Karpas-422 (cell line): Measurements from ENCODE around the gene LOC128125822.

Source experiments
- DNase-seq: peaks from one replicate; pipeline ENCODE4 v3.0.0-alpha.2; 2015
- H2AFZ ChIP-seq: fragments of 200-600 bp; sonication (generic); 2 replicates; pipeline ENCODE4 v1.6.1; 2014; ENCODE audit warnings: antibody characterized with exemption, low read length, mixed read lengths
- H3K27ac ChIP-seq: fragments of 200-600 bp; sonication (generic); 2 replicates; pipeline ENCODE4 v1.5.1; 2014; ENCODE audit warnings: mild to moderate bottlenecking, low read length, moderate library complexity
- H3K27me3 ChIP-seq: fragments of 200-600 bp; sonication (generic); 2 replicates; pipeline ENCODE4 v1.6.1; 2014; ENCODE audit warnings: low read length, mixed read lengths
- H3K36me3 ChIP-seq: fragments of 200-600 bp; sonication (generic); 2 replicates; pipeline ENCODE4 v1.6.1; 2014; ENCODE audit warnings: low read length, mixed read lengths; ENCODE audit not compliant: insufficient read depth
- H3K4me1 ChIP-seq: fragments of 200-600 bp; sonication (generic); 2 replicates; pipeline ENCODE4 v1.6.1; 2014; ENCODE audit warnings: mild to moderate bottlenecking, low read length, mixed read lengths
- H3K4me2 ChIP-seq: fragments of 200-600 bp; sonication (generic); 2 replicates; pipeline ENCODE4 v1.6.1; 2014; ENCODE audit warnings: low read length, low read depth, mild to moderate bottlenecking; ENCODE audit not compliant: poor library complexity, severe bottlenecking
- H3K4me3 ChIP-seq: fragments of 200-600 bp; sonication (generic); 2 replicates; pipeline ENCODE4 v1.5.1; 2014; ENCODE audit warnings: mild to moderate bottlenecking, antibody characterized with exemption, low read length, mixed read lengths
- H3K79me2 ChIP-seq: fragments of 200-600 bp; sonication (generic); 2 replicates; pipeline ENCODE4 v1.6.1; 2014; ENCODE audit warnings: mild to moderate bottlenecking, low read length, mixed read lengths
- H3K9ac ChIP-seq: fragments of 200-600 bp; sonication (generic); 2 replicates; pipeline ENCODE4 v1.6.0; 2014; ENCODE audit warnings: low read length
- H3K9me2 ChIP-seq: fragments of 200-600 bp; sonication (generic), shearing (Covaris generic); replicated peaks from 2 replicates; pipeline ENCODE4 v1.6.0; 2014; ENCODE audit warnings: mild to moderate bottlenecking, low read length, moderate library complexity; ENCODE audit not compliant: insufficient read depth
- H3K9me3 ChIP-seq: fragments of 300-700, 200-600 bp; sonication (generic); 2 replicates; pipeline ENCODE4 v1.6.1; 2014; ENCODE audit warnings: low read length, mixed read lengths
- H4K20me1 ChIP-seq: fragments of 200-600 bp; sonication (generic); 2 replicates; pipeline ENCODE4 v1.6.1; 2014; ENCODE audit warnings: mild to moderate bottlenecking, antibody characterized with exemption, low read length, low read depth; ENCODE audit not compliant: insufficient read depth

Gene LOC128125822

DNA sequence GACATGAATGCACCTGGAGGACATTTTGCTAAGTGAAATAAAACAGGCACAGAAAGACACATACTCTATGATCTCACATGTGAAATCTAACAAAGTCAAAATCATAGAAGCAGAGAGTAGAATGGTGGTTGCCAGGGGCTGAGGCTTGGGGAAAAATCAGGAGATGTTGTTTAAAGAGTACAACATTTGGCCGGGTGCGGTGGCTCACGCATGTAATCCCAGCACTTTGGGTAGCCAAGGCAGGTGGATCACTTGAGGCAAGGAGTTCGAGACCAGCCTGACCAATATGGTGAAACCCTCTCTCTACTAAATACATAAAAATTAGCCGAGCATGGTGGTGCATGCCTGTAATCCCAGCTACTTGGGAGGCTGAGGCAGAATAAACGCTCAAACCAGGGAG lies 26.0 kb upstream of the LOC128125822 start:
- Histone ChIP-seq H3K79me2 (no peaks in the 10 kb centered on the region), H3K9ac (no peak overlapping the region), H4K20me1 (no peaks in the 10 kb centered on the region), H3K4me2 (no peak overlapping the region), H3K36me3 (no peaks in the 10 kb centered on the region), H3K4me1 (no peaks in the 10 kb centered on the region), H3K9me3 (no peaks in the 10 kb centered on the region), H3K9me2 (no peaks in the 10 kb centered on the region), H2AFZ (no peak overlapping the region), H3K27me3 (no peaks in the 10 kb centered on the region), H3K27ac (no peak overlapping the region), H3K4me3 (no peak overlapping the region)
- no peak for DNase-seq

DNA sequence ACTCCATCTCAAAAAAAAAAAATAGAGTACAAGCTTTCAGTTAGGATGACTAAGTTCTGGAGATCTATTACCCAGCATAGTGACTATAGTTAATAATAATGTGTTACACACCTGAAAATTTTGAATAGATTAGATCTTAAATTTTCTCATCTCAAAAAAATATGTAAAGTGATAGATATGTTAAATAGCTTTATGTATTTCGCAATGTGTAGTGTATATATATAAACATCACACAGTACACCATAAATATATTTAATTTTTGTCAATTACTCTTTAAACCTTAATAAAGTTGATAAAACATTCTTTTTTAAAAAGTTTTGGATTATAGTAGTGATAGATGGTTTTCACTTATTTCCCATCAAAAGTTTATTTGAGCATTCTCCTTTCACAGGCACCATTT lies 25.6 kb upstream of the LOC128125822 start:
- no peak overlapping the region for H2AFZ ChIP-seq
- no peaks in the 10 kb centered on the region for H3K9me2 ChIP-seq
- H4K20me1 ChIP-seq = no peaks in the 10 kb centered on the region
- no peak for DNase-seq
- H3K4me1 ChIP-seq = no peaks in the 10 kb centered on the region
- no peaks in the 10 kb centered on the region for H3K27me3 ChIP-seq
- no peaks in the 10 kb centered on the region for H3K79me2 ChIP-seq
- H3K36me3 ChIP-seq = no peaks in the 10 kb centered on the region
- no peaks in the 10 kb centered on the region for H3K9me3 ChIP-seq
- H3K27ac ChIP-seq = no peak overlapping the region
- H3K9ac ChIP-seq = no peak overlapping the region
- no peak overlapping the region for H3K4me2 ChIP-seq
- H3K4me3 ChIP-seq = no peak overlapping the region

DNA sequence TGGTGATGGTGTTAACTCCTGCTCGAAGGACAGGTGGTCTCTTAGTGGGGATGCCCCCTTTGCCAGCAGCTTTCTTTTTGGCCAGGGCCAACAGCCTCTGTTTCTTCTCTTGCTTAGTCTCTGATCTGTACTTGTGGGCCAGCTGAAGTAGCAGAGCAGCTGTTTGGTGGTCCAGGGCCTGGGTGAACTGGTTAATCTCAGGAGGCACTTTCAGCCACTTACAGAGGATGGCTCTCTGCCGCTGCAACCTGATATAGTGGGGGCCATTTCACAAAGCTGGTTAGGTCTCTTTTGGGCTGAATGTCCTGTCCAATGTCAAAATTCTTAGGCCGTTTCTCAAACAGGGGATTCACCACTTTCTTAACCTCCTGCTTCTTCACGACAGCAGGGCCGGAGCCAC lies 23.2 kb upstream of the LOC128125822 start:
- no peak for DNase-seq
- Histone ChIP-seq H4K20me1 (no peaks in the 10 kb centered on the region), H3K36me3 (no peaks in the 10 kb centered on the region), H2AFZ (no peak overlapping the region), H3K27ac (no peak overlapping the region), H3K27me3 (no peaks in the 10 kb centered on the region), H3K9ac (no peak overlapping the region), H3K4me2 (no peak overlapping the region), H3K9me2 (no peaks in the 10 kb centered on the region), H3K4me1 (no peaks in the 10 kb centered on the region), H3K79me2 (no peaks in the 10 kb centered on the region), H3K4me3 (no peak overlapping the region), H3K9me3 (no peaks in the 10 kb centered on the region)

DNA sequence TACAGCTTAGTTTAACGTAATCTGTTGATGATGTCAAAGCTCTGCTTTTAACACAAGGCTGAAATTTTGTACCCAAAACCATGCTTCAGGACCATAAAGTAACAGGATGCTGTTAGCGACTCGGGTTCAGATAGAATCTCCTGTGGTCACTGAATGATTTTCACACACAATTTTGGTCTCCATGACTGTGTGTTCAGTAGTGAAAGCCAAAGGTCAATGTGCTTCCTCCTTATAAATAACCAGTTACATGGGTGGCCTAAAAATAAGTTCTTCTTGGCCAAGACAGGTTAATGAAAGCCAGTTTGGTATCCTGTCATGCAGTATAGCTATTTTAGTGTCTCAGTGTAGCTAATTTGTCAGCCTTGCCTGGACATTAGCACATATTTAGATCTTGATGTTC lies 19.1 kb upstream of the LOC128125822 start:
- H3K9me2 ChIP-seq = no peaks in the 10 kb centered on the region
- no peak overlapping the region for H3K4me3 ChIP-seq
- H4K20me1 ChIP-seq = no peaks in the 10 kb centered on the region
- H3K27me3 ChIP-seq = no peaks in the 10 kb centered on the region
- no peaks in the 10 kb centered on the region for H3K9me3 ChIP-seq
- no peak overlapping the region for H3K9ac ChIP-seq
- H3K79me2 ChIP-seq = no peaks in the 10 kb centered on the region
- DNase-seq = no peak
- H3K4me1 ChIP-seq = no peaks in the 10 kb centered on the region
- H3K27ac ChIP-seq = no peak overlapping the region
- H3K36me3 ChIP-seq = no peaks in the 10 kb centered on the region
- H2AFZ ChIP-seq = no peak overlapping the region
- no peak overlapping the region for H3K4me2 ChIP-seq

DNA sequence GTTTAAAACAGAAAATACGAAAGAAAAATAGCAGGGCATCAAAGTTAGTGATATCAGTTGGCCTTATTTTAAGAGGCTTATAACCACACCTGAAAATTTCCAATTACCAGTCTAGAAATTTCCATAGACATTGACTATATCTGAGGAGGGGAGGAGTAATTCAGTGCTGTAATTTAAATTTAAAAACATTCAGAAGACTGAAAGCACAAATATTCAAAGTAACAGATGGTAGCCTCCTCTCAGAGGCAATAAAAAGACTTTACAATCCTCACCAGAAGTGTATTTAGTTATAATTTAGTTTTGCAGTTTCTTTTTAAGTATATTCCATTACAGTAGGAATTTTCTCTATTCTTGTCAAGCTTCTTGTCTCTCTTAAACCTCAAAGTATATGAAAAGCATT lies 18.4 kb upstream of the LOC128125822 start:
- no peaks in the 10 kb centered on the region for H4K20me1 ChIP-seq
- no peak overlapping the region for H3K4me3 ChIP-seq
- no peaks in the 10 kb centered on the region for H3K9me2 ChIP-seq
- no peak overlapping the region for H3K9ac ChIP-seq
- no peaks in the 10 kb centered on the region for H3K4me1 ChIP-seq
- H3K9me3 ChIP-seq = no peaks in the 10 kb centered on the region
- no peaks in the 10 kb centered on the region for H3K79me2 ChIP-seq
- peak; percentile 33 for DNase-seq
- H3K27me3 ChIP-seq = no peaks in the 10 kb centered on the region
- H3K27ac ChIP-seq = no peak overlapping the region
- H3K4me2 ChIP-seq = no peak overlapping the region
- no peaks in the 10 kb centered on the region for H3K36me3 ChIP-seq
- H2AFZ ChIP-seq = no peak overlapping the region

DNA sequence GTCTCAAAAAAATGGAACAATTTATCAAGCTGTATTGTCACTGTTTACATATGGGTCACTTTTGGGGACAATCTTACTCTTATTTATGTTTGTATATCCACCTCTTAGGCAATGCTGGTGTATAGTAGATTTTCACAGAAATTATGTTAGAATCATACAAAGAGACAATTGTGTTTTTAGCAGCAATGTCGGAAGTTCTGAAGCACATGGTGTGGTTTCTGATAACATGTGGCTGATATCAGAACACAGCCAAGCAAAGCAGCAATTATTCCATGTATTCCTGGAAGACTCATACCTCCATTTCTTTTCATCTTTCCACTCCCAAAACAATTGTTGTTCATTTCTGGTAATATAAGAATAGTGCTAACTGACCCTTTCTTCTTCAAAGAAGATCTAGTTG lies 17.5 kb upstream of the LOC128125822 start:
- no peak for DNase-seq
- Histone ChIP-seq H3K9me3 (no peaks in the 10 kb centered on the region), H4K20me1 (no peaks in the 10 kb centered on the region), H3K27ac (no peak overlapping the region), H3K79me2 (no peaks in the 10 kb centered on the region), H3K27me3 (no peaks in the 10 kb centered on the region), H3K4me2 (no peak overlapping the region), H2AFZ (no peak overlapping the region), H3K9me2 (no peaks in the 10 kb centered on the region), H3K4me1 (no peaks in the 10 kb centered on the region), H3K4me3 (no peak overlapping the region), H3K36me3 (no peaks in the 10 kb centered on the region), H3K9ac (no peak overlapping the region)

DNA sequence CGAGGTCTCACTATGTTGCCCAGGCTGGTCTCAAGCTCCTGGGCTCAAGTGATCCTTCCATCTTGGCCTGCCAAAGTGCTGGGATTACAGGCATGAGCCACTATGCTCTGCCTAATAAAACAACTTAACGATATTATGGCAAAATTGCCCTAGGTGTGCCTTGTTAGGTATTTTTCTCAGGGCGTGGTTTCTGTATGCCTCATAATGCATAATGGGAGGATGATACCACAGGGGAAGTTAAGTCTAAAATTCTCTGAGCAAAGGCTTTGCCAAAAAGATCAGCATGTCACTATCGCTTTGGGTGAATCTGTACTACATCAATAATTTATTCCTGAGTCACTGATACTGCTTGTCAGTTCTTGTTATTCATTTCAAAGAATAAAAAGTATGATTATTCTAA lies 15.9 kb upstream of the LOC128125822 start:
- Histone ChIP-seq H3K9me3 (no peaks in the 10 kb centered on the region), H3K4me1 (no peaks in the 10 kb centered on the region), H3K27ac (no peak overlapping the region), H3K4me2 (no peak overlapping the region), H2AFZ (no peak overlapping the region), H3K36me3 (no peaks in the 10 kb centered on the region), H4K20me1 (no peaks in the 10 kb centered on the region), H3K4me3 (no peak overlapping the region), H3K9me2 (no peaks in the 10 kb centered on the region), H3K79me2 (no peaks in the 10 kb centered on the region), H3K27me3 (no peaks in the 10 kb centered on the region), H3K9ac (no peak overlapping the region)
- no peak for DNase-seq

DNA sequence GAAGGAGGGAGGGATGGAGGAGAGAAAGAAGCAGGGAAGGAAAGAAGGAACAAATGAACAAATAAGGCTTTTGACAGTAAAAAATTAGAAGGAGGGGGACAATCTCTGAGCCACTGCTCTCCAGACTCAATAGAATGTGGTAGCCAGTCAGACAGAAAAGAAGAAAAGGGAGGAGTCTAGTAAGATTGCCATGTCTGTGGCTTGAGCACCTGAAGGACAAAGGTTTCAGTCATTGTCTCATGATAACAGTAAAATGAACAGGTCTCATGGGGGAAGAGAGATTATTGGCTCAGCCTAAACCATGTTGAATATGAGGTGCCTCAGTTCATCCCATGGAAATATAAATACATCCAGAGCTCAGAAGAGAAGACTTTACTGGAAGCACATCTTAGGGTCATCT lies 14.0 kb upstream of the LOC128125822 start:
- H3K27me3 ChIP-seq = no peaks in the 10 kb centered on the region
- DNase-seq = no peak
- no peak overlapping the region for H3K4me2 ChIP-seq
- no peak overlapping the region for H3K27ac ChIP-seq
- no peaks in the 10 kb centered on the region for H3K9me2 ChIP-seq
- no peak overlapping the region for H3K9ac ChIP-seq
- H3K4me1 ChIP-seq = no peaks in the 10 kb centered on the region
- H3K9me3 ChIP-seq = no peaks in the 10 kb centered on the region
- H3K79me2 ChIP-seq = no peaks in the 10 kb centered on the region
- no peaks in the 10 kb centered on the region for H4K20me1 ChIP-seq
- no peak overlapping the region for H2AFZ ChIP-seq
- no peak overlapping the region for H3K4me3 ChIP-seq
- no peaks in the 10 kb centered on the region for H3K36me3 ChIP-seq

DNA sequence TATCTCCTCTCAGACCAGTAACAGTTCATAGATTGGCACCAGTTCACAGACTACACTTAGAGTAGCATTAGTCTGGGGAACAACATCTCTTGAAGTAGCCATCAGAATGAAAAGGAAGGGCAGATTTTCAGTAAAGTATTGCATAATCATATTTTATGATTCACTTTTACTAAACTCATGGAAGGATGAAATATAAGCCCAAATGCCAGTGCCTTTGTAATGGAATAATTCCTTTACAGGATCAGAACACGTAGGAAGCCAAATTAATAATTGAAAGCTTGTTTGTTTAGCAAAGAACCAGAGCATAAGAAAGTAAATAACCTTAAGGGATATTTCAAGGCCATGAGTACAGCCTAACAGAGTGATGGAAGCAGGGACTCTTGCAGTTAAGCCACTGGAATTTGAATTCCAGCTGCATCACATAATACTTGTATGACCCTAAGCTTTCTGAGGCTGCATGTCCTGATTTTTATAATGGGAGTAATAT lies 11.4 kb upstream of the LOC128125822 start:
- Histone ChIP-seq H3K4me1 (no peaks in the 10 kb centered on the region), H3K9me2 (no peaks in the 10 kb centered on the region), H3K79me2 (no peaks in the 10 kb centered on the region), H3K27ac (no peak overlapping the region), H3K9ac (no peak overlapping the region), H3K36me3 (no peaks in the 10 kb centered on the region), H2AFZ (no peak overlapping the region), H3K4me2 (no peak overlapping the region), H3K27me3 (no peaks in the 10 kb centered on the region), H3K4me3 (no peak overlapping the region), H4K20me1 (no peaks in the 10 kb centered on the region), H3K9me3 (no peaks in the 10 kb centered on the region)
- DNase-seq = peak; percentile 17
